Choroid plexus epithelial cell (primary cell): ENCODE results near the gene PDLIM4.

Experiments used
- DNase-seq: peaks from one replicate; pipeline ENCODE4 v3.0.0-alpha.2; 2010; ENCODE audit warnings: low read depth
- H3K4me3 ChIP-seq: 2 replicates; pipeline ENCODE4 v1.5.1; 2011; ENCODE audit warnings: low read depth, mild to moderate bottlenecking, control low read depth, low read length, moderate library complexity
- CTCF ChIP-seq: conservative IDR thresholded peaks from 2 replicates; pipeline ENCODE4 v1.5.1; 2011; ENCODE audit warnings: low read depth, mild to moderate bottlenecking, control low read depth, inconsistent platforms, low read length, moderate library complexity

PDLIM4 gene

GRCh38 chr5:132257131-132258101 is at the start of gene PDLIM4:
PDLIM4 (plus strand) TSS chr5:132257696; CDS start chr5:132257735, 39 bp downstream.
- H3K4me3 ChIP-seq, result peak within 1 kb of the TSS; percentile 83
- DNase-seq, result peak; percentile 35
- TF ChIP-seq CTCF, result no peak

- no peak overlapping the region for H3K4me3 ChIP-seq
- no peak for TF ChIP-seq CTCF
- DNase-seq, result peak; percentile 64
Observed at GRCh38 chr5:132207778-132208177, 49.7 kb upstream of the PDLIM4 start.

GRCh38 chr5:132209131-132209530 is 48.4 kb upstream of the PDLIM4 start:
- no peak for TF ChIP-seq CTCF
- DNase-seq, result peak; percentile 79
- no peak overlapping the region for H3K4me3 ChIP-seq

- no peak for TF ChIP-seq CTCF
- no peak for DNase-seq
- no peak overlapping the region for H3K4me3 ChIP-seq
Observed at GRCh38 chr5:132209901-132210545, 47.5 kb upstream of the PDLIM4 start.

- no peak for DNase-seq
- H3K4me3 ChIP-seq, result no peak overlapping the region
- TF ChIP-seq CTCF, result no peak
Observed at GRCh38 chr5:132210944-132211343, 46.6 kb upstream of the PDLIM4 start.

- peak; percentile 22 for DNase-seq
- no peak for TF ChIP-seq CTCF
- no peak overlapping the region for H3K4me3 ChIP-seq
Observed at GRCh38 chr5:132211787-132212186, 45.7 kb upstream of the PDLIM4 start.

GRCh38 chr5:132213666-132214065 is 43.8 kb upstream of the PDLIM4 start:
- H3K4me3 ChIP-seq, result no peak overlapping the region
- DNase-seq, result no peak
- TF ChIP-seq CTCF, result no peak
